DMS79 treated with DMSO at 0.1 percent for 48 hours (cell line): ENCODE results near the gene LAG3.

Source experiments
- DNase-seq: peaks from one replicate; lab custom pipeline; 2025; lab: John Stamatoyannopoulos, UW

The LAG3 gene

GRCh38 chr12:6772726-6773589 lies 638 bp downstream of the LAG3 start:
- DNase-seq: peak; percentile 5

DNA sequence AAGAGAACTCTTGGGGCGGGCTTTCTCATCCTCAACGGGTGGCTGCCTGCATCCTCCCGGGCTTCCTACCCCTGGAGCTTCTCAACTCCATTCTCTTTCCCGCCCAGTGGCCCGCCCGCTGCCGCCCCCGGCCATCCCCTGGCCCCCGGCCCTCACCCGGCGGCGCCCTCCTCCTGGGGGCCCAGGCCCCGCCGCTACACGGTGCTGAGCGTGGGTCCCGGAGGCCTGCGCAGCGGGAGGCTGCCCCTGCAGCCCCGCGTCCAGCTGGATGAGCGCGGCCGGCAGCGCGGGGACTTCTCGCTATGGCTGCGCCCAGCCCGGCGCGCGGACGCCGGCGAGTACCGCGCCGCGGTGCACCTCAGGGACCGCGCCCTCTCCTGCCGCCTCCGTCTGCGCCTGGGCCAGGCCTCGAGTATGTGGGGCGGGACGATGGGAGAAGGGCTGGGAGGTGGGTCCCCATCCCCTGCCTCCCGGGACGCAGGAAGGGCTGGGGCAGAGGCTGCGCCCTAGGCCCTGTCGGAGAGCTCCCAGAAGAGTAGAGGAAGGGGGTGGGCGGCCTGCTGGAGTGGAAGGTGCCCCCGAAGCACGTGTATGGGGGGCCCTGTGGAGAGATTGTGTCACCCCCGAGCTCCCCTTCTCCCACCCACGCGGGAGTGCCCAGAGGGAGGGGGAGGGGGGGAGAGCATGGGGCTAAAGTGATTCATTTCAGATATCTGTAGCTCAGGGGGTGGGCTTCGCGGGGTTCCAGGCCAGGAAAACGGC lies 1.5 kb downstream of the LAG3 start:
- no peak for DNase-seq

DNA sequence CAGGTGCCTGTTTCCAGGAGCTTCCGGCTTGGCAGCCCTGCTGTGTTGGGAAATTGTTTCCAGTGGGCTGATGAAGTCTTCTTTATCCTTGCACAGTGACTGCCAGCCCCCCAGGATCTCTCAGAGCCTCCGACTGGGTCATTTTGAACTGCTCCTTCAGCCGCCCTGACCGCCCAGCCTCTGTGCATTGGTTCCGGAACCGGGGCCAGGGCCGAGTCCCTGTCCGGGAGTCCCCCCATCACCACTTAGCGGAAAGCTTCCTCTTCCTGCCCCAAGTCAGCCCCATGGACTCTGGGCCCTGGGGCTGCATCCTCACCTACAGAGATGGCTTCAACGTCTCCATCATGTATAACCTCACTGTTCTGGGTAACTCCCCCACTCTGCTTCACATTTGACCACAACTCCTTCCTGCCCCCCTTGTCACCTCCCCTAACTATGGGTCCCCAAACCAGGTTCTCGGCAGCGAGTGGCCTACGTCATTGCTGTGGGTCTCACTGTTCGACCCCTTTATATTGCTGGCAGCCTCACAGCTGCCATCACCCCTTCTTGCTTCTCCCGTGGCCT lies 2.3 kb downstream of the LAG3 start:
- DNase-seq: no peak

DNA sequence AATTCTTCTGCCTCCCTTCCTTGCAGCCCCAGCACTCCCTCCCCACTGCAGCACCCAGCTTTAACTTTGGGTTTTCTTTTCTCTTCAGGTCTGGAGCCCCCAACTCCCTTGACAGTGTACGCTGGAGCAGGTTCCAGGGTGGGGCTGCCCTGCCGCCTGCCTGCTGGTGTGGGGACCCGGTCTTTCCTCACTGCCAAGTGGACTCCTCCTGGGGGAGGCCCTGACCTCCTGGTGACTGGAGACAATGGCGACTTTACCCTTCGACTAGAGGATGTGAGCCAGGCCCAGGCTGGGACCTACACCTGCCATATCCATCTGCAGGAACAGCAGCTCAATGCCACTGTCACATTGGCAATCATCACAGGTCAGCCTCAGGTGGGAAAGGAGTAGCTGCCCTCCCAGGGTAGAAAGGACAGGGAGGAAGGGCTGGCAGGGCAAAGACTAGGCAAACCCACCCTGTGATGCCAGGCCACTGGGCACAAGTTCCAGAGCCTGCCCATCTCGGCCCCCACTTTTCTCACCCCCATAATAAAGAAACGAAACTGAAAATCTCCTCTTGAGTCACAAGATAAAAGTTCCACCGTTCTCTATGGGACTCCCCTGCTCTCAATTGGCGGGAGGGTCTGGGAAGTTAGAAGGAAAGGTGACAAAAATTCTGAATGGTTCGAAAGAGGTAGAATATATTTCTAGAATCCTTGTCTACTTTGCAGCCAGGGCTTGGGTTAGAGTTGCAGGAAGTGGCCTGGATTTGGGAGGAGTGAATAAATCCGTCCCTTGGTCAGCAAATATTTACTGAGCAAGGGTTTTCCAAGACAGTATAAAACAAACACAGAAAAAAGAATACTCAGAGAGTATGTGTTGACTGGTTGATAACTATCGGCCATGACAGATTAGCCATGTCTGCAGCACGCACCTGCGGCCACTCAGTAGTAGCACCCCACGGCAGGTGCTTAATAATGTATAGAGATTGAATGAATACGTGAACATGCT lies 3.2 kb downstream of the LAG3 start:
- no peak for DNase-seq

DNA sequence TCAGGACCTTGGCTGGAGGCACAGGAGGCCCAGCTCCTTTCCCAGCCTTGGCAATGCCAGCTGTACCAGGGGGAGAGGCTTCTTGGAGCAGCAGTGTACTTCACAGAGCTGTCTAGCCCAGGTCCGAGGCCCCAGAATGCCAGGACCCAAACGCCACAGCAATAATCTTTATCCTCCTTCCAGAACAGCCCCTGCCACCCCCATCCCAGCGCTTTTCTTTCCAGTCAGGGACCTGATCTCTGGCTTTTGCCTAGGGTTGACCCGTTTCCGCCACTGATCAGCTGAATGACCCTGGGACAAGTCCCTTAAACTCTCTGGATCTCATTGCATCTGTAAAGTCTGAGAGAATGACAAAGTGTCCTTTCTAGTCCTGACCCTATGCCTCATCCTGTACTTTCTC lies 5.1 kb downstream of the LAG3 start:
- no peak for DNase-seq

DNA sequence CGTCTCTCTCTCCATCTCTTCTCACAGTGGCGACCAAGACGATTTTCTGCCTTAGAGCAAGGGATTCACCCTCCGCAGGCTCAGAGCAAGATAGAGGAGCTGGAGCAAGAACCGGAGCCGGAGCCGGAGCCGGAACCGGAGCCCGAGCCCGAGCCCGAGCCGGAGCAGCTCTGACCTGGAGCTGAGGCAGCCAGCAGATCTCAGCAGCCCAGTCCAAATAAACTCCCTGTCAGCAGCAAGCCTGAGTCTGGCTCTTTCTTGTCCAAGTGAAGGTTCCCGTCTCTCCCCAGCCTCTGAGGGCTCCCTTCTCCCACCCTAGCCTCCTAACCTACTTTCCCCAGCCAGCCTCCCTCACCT lies 5.9 kb downstream of the LAG3 start:
- DNase-seq: peak; percentile 58

- DNase-seq: peak; percentile 92
Measured at GRCh38 chr12:6778574-6779550, 6.5 kb downstream of the LAG3 start.

- no peak for DNase-seq
Measured at GRCh38 chr12:6779708-6780432, 7.5 kb downstream of the LAG3 start.

GRCh38 chr12:6780573-6780972 lies 8.3 kb downstream of the LAG3 start:
- DNase-seq: no peak

DNA sequence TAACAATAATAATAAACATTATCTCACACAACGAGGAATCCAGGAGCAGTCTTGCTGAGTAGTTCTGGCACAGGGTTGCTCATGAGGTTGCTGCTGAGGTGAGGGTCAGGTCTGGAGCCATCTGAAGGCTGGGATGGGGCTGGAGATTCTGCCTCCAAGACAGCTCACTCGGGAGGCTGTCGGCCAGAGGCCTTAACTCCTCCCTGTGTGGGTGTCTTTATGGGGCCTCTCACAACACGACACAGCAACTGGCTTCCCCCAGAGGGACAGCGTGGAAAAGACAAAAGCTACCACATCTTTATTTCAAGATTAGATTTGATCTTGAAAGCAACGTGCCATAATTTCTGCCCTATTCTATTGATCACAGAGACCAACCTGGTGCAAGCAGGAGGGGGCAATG lies 9.8 kb downstream of the LAG3 start:
- no peak for DNase-seq

- DNase-seq: no peak
Measured at GRCh38 chr12:6782850-6783566, 10.7 kb downstream of the LAG3 start.

- no peak for DNase-seq
Measured at GRCh38 chr12:6783828-6784227, 11.5 kb downstream of the LAG3 start.

- DNase-seq: no peak
Measured at GRCh38 chr12:6784296-6784695, 12.0 kb downstream of the LAG3 start.

DNA sequence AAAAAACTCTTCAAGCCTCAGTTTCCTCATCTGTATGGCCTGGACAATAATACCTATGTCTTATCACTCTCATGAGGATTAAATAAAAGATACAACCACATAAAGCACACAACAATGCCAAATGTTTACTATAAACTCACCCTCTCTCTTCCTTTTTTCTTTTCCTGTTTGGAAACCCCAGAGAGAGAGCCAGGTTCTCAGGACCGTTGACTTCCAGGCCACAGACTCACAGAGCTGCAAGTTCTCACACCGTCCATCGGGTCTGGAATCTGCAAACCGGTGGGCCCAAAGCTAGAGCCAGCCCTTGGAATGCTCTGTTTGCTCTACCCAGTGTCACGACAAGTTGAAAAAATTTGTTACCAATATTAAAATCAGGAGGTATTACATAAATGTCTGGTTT lies 12.4 kb downstream of the LAG3 start:
- DNase-seq: no peak

DNA sequence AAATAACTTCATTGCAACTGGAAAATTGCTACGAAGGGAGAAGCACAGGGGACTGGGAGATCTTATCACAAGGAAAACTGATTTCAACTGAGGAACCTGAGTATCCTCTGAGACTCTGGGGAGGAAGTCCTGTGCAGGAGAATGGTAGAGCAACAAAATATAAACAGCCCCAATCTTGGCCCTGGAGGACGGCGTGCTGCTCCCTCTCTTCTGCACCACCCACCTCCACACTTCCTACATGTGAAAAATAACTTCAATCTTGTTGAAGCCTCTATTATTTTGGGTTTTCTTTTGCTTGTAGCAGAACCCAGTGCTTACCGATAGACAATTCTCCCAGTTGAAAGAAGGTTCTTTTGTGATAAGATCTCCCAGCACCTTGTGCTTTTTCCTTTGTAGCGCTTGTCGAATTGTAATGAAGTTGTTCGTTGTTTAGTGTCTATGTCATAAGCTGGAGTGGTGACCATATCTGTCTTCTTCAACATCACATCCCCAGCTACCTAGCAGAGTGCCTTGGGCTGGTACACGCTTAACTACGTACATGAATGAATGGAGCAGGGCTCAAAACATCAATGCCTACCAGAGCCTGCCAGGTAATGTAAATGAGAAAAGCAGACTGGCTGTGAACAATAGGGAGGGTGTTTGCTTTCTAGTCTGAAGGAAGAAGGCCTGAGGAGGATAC lies 14.2 kb downstream of the LAG3 start:
- no peak for DNase-seq

DNA sequence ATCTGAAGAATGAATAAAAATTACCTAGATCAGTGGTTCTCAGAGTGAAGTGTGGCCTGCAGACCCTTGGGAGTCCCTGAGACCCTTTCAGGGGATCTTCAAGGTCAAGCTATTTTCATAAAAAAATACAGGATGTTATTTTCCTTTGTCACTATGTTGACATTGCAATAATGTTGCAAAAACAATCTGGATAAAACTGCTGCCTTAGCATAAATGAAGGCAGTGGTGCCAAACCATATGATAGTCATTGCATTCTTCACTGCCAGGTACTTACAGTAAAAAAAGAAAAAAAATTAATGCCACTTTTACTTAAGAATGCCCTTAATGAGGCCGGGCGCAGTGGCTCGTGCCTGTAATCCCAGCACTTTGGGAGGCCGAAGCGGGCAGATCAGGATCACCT lies 15.0 kb downstream of the LAG3 start:
- no peak for DNase-seq

- DNase-seq: no peak
Measured at GRCh38 chr12:6788972-6789924, 16.9 kb downstream of the LAG3 start, which contains the start of gene CD4. TSS of gene CD4 (plus strand) at chr12:6789528. CDS start at chr12:6800139, 10,611 bp downstream.
